Measurements from ENCODE around the gene HNRNPA2B1. TPM values are rescaled to one million over a fixed set of nuclear protein-coding genes. Genes with fewer than 3 reads are reported as not detected.

HNRNPA2B1 gene
- total and polyA plus RNA-seq, 2 of the 8 experiments (the other 6 are each of a cell fraction or from before 2014, with no cell fraction given), result 276 to 1,255 TPM

DNA sequence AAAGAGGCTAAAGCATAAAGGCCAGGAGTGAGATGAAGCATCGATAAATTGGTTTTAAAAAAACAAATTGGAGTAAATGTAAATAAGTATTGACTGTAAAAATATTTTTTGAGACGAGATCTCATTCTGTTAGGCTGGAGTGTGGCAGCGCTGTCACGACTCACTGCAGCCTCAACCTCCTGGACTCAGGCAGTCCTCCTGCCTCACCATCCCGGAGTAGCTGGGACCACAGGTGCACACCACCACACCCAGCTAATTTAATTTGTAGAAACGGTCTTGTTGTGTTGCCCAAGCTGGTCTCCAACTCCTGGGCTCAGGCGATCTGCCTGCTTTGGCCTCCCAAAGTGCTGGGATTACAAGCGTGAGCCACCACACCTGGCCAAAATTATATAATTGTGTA is 17.8 kb downstream of the HNRNPA2B1 start (continued):
- no peak for TF ChIP-seq FOSL1 (IDR thresholded peaks at IDR 0.05; ENCODE audit: insufficient read depth, low read depth, low read length)
- no peak for TF ChIP-seq NANOG (IDR thresholded peaks at IDR 0.05; ENCODE audit: insufficient read depth, low read depth, low read length, poor library complexity, severe bottlenecking)
- TF ChIP-seq SP2 (IDR thresholded peaks at IDR 0.05; ENCODE audit: low read length), result no peak

Data from H1 (cell line).